ENCODE results near the gene EHD2.

DNA sequence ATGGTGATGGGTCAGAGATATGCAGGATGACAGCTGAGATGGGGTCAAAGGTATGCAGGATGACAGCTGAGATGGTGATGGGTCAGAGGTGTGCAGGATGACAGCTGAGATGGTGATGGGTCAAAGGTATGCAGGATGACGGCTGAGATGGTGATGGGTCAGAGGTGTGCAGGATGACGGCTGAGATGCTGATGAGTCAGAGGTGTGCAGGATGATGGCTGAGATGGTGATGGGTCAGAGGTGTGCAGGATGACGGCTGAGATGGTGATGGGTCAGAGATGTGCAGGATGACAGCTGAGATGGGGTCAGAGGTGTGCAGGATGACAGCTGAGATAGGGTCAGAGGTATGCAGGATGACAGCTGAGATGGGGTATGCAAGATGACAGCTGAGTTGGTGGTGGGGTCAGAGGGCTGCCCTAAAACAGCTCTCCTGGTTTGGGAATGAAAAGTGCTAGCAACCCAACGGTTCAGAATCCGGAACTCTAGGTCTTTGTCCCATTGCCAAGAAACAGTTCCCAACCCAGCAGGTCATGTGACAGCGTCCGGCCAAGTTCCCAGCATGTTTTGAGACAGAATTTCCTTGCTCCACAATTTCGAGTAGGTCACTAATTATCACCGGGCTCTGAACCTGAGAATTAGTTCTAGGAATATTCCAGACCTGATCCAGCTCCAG is 68.5 kb downstream of the EHD2 start:
- no peak for TF ChIP-seq EZH2 (IDR thresholded peaks at IDR 0.05; ENCODE audit: insufficient read depth, poor library complexity, severe bottlenecking)
- no peak for TF ChIP-seq EZH2phosphoT487 (IDR thresholded peaks at IDR 0.05; ENCODE audit: insufficient read depth, low read depth)
